A172 (cell line): ENCODE data around the gene PTPRM. TPM values are rescaled to one million over a fixed set of nuclear protein-coding genes. Genes with fewer than 3 reads are reported as not detected.
A peak's percentile ranks its signal among the peaks of the same experiment; 100 is the strongest.

Experiments used
- DNase-seq: peaks from one replicate; pipeline ENCODE4 v3.0.0-alpha.2; 2015; ENCODE audit warnings: low spot score
- total RNA-seq: library from RNA; depleted of rRNA; stranded (reverse); fragments of >200 nt; shearing (Covaris generic); gene quantifications from 2 replicates; pipeline ENCODE4 v1.2.3, GENCODE V29; 2014

The PTPRM gene
- total RNA-seq, 1 experiment from 2014 or later: 26.4 TPM

DNA sequence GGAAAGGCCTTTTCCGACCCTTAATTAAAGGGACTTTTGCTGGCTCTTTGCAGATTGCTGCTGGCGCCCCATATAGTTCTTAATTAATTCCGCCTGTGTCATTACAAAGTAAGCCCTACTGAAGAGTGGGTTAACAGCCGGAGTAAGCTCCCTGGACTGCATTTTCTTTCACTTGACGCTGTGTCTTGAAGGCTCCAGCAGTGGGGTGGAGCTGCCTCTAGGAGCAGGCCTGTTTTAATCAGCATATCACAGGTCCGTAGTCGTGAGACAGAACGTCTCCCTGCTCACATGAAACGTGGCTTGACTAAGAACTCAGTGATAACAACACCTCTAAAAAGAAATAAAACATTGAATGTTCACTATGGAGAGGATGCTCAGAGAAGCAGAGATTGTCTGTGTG, 712.2 kb downstream of the PTPRM start:
- no peak for DNase-seq

DNA sequence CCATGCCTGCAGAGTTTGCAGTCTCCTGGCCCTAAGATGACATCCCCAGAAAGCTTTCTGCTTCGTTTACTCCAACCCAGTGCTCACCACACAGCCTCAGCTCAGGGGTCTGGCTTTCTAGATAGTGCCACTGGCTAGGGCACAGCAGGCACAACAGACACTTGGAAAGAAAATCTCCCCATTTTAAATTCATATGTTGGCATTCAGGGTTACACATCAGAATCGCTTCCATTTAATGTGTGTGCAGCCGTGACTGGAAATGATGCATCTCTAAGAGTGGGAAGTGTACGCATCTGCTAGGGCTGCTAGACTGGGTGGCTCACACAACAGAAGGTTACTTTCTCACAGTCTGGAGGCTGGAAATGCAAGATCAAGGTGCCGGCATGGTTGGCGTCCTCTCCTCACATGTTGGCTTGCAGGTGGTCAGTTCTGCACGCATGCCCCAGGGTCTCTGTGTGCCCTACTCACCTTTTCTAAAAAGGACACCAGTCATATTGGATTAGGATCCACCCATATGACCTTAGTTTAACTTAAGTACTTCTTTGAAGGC, 712.7 kb downstream of the PTPRM start:
- DNase-seq: no peak

GRCh38 chr18:8283891-8284585, 716.9 kb downstream of the PTPRM start:
- peak; percentile 6 for DNase-seq

GRCh38 chr18:8286303-8286702, 719.2 kb downstream of the PTPRM start:
- no peak for DNase-seq

DNA sequence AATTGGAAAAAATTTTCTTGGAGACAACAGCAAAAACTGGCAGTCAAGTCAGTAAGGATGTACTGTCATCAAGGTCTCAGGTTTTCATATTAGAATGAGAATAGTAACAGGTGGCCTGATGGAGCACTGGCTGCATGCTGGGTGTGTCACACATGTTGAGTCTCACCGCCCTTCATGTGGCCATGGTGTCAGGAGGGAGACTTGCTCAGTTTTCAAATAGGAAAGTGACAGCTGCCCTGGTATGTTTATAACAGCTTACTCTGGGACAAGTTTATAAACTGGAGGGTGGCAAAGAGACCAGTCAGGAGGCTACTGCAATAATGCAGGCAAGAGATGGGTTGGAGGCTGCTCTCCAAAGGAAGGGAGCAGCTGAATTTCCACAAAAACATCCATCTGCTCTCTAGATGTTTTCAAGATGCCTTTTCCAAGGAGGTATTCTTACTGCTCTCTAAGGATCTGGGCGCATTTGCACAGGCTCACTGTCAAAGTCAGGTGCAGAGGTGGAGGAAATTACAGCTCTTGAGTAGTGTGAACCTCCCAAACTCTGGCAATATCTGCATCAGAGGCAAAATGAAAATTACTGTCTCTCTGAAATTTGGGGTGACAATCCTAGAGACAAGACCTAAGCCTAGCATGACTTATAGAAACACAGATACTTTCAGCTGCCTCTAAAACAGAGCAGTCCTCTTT, 720.2 kb downstream of the PTPRM start:
- DNase-seq: no peak

DNA sequence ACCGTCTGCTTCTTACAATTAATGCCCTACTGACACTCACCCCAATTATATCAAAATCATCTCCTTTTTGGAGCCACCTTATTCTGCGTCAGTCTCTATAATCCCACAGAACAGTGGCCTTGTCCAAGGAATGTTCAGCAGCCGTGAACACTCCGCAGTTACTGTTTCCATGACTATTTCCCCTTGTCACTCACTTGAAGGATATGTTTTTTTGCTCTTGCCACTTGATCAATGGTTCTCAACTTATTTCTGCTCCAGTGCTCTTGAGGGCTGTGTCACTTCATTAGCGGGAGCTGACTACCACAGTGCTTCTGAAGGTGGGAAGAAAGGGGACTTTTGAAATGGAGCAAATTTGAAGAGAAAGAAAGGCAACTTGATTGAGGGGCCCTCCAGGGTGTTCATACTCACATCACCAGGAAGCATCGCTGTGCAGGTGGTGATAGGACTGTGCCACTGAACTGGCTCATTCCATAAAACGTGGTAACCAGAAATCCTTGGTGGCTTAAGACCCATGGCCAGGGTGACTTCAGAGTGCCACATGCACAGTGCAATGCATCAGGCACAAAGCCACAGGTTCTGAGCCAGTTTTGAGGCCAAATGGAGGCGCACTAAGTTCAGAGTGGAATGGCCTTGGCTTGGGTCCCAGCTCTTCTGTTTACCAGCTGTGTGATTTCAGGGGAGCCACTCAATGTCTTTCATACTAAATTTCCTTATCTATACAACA, 721.5 kb downstream of the PTPRM start:
- DNase-seq: no peak

DNA sequence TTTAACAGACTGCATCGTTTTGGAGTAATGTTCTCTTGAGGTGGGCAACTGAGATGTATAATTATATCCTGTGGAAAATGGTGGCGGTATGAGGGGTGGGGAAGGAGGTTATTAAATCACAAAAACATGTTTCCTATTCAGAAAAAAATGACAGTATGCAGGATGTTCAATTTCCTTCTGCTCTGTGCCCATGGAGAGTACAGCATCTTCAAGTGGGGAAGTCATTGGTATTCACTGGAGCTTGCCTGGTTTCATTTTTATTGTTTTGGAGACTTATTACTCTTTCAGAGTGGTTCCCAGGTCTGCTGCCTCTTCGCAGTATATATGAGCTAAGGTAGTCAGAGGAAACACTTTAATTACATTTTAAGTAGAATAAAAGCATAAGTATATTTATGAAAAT, 723.3 kb downstream of the PTPRM start:
- no peak for DNase-seq

DNA sequence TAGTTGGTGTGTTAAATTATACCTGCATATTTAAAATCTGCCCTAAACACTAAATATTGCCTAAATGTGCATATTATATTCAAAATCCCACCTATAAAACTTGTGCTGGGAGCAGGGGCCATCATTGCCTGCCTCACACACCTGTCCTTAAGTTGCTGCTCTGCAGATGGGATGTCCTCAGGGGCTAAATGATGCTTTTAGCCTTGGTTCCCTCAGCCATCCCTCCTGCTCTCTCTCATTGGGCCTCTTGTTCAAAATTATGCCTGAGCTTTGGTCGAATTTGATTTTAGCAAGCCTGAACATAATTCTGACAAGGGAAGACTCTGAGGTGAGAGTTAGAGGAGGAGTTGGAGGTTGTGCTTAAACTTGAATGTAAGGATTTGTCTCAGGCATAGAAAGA, 723.8 kb downstream of the PTPRM start:
- no peak for DNase-seq

DNA sequence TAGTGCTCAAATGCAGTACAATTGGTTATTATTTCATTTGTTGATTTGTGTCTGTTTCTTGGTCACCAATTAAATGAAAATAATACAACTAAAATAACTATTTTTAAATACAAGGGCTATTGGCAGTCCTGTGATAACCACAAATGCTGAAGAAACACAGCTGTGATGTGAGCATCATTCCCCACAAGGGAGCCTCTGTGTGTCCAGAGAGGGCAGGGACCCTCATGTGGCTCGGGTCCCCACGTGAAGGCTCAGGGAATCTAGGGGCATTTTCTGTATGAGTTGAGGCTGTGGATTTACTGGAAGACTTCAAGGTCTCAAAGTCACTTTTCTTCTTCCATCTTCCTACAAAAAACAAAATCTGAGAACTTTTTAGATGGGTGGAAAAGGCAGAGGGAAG, 726.1 kb downstream of the PTPRM start:
- DNase-seq: no peak

DNA sequence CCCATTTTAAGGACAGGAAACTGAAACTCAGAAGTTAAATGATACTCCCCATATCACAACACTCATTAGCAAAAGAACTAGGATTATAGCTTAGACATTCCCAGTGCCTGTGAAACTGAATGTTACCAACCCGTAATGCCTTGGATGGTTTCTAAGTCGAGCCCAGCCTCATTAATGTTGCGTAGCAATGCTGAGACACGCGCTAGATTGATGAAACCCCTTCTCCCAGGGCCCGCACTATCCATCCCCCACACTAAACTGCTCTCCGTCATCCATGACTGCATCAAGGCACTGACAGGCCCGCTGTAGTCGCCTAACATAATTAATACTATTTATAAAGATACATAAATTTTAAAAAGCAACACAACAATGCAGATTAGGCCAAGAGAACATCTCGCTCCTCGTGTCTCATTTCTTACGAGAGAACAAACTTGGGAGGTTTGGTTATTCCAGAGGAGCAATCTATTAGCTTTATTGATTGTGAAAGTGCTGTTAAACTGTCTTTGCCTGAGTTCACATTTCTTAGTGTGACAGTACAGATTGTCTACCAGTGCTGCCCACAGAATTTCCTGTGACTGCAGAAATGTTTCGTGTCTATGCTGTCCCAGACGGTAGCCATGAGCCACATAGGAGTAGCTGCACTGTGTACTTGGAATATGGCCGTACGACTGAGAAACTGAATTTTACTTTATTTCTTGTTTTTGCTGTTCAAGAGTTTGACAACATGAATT, 729.9 kb downstream of the PTPRM start:
- DNase-seq: no peak

DNA sequence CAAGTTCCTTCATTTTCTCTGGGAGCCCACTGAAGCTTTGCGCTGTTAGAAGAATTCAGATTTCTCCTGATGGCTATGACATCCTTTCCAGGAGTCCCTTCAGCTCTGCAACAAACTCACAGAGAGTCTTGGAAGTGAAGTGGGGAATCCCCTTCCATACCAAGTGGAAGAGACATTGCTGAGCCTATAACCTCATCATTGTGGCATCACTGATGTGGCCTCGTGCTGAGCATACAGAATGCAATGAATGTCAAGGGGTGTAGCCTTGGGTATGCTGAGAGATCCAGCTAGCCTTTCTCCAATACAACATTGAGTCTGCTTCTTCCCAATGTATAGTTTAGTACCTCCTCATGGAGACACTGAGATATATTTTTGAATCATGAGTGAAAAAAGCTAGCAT, 731.1 kb downstream of the PTPRM start:
- no peak for DNase-seq

DNA sequence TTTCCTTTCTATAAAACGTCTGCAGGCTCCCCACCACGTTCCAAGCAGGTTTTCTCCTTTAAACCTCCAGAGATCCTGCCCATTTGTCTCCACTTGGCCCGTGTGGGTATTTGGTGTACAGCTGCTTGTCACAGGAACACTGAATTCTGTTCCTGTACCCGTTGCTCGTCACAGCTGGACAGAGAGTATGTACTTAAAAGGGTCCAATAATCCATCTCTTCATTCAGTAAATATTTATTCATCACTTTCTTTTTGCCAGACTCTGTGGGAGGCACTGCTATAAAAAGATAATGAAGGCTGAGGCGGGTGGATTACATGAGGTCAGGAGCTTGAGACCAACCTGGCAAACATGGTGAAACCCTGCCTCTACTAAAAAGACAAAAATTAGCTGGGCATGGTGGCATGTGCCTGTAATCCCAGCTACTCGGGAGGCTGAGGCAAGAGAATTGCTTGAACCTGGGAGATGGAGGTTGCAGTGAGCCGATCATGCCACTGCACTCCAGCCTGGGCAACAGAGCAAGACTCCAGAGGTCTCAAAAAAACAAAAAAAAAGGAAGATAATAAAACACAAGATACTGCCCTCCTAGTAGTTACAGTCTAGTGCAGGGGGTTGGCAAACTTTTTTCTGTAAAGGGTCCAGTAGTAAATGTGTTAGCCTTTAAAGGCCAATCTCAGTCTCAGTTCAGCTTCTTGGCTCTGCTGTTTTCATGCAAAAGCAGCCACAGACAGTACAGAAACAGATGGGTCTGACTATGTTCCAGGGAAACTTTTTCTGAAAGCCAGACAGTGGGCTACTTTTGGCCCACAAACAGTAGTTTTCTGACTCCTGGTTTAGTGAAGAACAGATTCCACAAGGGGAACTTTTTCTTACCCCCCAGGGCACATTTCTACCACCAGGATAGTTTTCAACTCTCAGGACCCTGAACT, 732.2 kb downstream of the PTPRM start:
- DNase-seq: no peak

DNA sequence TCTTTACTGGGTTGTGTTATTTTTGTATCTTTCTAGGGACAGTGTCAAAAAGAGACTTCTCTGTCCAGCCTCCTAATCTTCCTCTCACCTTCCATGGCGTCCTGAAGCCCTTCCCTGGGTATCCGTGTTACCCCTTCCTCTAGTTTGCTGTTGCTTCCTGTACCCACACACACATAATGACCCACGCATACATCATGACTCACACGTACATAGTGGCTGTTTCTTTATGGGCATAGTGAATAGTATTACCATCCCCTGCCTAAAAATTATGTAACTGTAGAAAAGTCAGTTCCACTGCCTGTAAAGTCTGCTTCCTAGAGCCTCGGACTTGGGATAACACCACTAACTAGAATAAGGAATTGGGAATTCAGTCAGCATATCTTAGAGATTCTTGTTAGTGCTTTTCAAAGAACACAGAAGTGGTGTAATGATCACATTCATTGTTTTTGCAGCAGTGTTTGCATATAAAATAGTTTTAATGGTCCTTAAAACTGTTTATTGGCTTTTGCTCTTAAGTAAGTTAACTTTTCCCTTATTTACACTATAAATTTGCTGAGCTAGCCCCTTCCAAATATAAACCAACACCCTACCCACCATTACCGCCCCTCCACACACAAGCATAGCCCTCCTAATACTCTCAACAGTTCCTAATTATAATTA, 733.8 kb downstream of the PTPRM start:
- DNase-seq: no peak

DNA sequence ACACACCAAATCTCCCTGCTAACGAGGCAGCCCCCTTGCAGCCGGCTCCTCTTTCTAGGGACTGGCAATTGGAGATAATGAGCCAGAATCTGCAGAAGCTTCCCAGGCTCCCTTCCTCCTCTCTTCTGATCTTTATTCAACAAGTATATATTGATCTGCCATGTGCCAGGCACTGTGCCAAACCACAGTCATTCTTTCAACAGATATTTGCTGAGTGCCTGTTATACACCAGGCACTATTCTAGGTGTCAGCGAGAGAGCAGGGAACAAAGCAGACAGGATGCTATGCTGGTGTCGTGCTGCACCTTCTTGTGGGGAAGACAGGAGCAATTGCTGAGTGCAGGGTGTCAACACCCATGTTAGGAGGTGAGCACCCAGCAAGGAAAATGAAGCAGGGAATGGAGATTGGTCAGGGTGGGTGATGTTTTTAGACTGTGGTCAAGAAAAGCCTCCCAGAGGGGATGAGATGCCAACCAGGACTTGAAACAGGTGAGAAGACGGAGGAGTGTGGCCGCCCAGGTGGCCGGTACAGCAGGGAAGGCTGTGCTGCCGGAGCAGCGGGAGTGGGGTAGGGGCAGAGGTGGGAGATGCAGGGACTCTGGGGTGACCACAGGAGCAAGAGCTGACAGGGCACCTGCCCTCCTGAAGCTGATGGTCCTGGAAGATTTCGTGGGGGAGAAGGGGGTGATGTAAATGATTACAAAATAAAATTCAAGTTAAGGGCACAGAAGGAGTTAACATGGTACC, 734.5 kb downstream of the PTPRM start:
- DNase-seq: no peak

- DNase-seq: no peak
Measured at GRCh38 chr18:8303151-8303755, 736.1 kb downstream of the PTPRM start.

- no peak for DNase-seq
Measured at GRCh38 chr18:8307960-8308359, 740.8 kb downstream of the PTPRM start.

DNA sequence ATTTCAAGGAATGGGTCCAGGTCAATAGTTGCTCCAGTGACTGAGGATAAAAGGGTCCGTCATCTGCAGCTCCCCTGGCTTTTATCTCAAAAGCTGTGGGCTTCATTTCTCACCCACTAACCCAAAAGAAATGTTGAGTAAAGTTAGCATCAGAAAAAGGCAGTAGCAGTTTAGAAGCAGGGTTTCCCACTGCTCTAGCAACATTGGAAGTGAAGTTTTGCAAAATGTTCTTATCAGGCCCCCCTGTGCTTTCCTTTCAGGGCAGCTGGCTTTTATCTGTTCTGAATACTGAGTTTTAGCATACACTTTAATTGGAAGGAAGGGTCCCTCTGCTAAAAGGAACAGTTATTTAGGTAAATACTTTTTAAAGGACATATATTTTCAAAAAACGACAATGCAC, 745.9 kb downstream of the PTPRM start:
- no peak for DNase-seq

GRCh38 chr18:8314124-8314523, 747.0 kb downstream of the PTPRM start:
- DNase-seq: peak; percentile 73

DNA sequence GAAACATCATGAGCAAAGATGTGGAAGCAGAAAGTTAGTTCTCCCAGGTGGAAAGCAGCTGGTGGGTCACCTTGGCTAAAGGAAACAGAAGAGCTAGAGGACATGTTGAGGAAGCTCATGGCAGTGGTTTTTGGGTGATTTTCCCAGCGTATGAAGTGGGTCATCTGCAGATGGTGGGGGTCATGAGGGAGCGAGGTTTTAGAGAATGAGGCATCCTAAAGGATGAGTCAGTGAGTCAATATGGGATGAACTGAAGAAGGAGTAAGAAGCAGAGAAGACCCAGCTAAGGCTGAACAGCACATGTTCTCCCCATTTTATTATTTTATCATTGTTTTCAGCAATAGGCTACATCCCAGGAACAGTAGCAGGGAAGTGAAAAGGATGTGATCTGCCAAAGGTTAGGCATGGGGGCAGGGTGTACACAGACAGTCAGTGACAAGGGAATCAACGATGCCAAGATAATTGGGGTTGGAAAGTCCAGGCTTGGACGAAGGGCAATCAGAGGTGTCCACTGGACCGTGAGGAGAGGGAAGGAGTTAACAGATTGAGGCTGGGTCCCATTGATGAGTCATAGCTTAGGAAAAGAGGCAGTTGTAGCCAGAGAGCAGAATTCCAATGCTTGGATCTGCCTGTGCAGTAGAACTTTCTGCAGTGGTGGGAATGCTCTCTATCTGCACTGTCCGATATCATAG, 752.8 kb downstream of the PTPRM start:
- DNase-seq: no peak
